ENCODE measurements around the gene WWOX. TPM values are rescaled to one million over a fixed set of nuclear protein-coding genes. Genes with fewer than 3 reads are reported as not detected.

WWOX gene
- total and polyA plus RNA-seq, 2 of the 13 experiments (the other 11 are each of a cell fraction or from before 2014, with no cell fraction given) = 9.1 to 37.4 TPM

DNA sequence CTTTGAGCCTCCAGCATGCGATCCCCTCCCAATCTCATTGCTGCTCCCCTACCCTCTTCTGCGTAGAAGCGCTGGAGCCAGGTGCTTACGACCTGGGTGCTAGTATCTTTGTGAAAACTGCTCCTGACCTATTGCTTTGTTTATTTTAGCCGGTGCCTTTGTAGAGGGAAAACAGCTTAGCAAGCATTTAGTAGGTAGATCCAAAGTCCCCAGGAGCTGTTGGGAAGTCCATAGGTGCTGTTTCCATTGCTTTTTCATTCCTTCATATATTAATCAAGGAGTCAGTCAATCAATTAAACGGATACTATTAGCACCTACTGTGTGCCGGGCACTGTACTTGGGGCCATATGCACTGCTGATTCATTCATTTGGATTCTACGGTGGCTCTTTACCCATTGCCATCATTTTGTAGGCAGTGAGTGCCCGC lies 497.6 kb downstream of the WWOX start (continued):
- TF ChIP-seq GATAD1 (CRISPR knock-in tag; IDR thresholded peaks at IDR 0.05) = 0 out of 2 replicates have a peak, but pooled peaks have one; percentile 31
- TF ChIP-seq PRMT3 (CRISPR knock-in tag; IDR thresholded peaks at IDR 0.05; ENCODE audit: borderline replicate concordance, low read depth) = no peak
- TF ChIP-seq ZBTB1 (CRISPR knock-in tag; IDR thresholded peaks at IDR 0.05; ENCODE audit: borderline replicate concordance) = no peak
- TF ChIP-seq, protein P1, sequence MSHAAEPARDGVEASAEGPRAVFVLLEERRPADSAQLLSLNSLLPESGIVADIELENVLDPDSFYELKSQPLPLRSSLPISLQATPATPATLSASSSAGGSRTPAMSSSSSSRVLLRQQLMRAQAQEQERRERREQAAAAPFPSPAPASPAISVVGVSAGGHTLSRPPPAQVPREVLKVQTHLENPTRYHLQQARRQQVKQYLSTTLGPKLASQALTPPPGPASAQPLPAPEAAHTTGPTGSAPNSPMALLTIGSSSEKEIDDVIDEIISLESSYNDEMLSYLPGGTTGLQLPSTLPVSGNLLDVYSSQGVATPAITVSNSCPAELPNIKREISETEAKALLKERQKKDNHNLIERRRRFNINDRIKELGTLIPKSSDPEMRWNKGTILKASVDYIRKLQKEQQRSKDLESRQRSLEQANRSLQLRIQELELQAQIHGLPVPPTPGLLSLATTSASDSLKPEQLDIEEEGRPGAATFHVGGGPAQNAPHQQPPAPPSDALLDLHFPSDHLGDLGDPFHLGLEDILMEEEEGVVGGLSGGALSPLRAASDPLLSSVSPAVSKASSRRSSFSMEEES (CRISPR knock-in tag; IDR thresholded peaks at IDR 0.05) = peak; percentile 54; the same call in 1 of the 2 replicates
- no peak for TF ChIP-seq ZNF484 (CRISPR knock-in tag; IDR thresholded peaks at IDR 0.05; ENCODE audit: borderline replicate concordance, low read depth)
- TF ChIP-seq, protein P2, sequence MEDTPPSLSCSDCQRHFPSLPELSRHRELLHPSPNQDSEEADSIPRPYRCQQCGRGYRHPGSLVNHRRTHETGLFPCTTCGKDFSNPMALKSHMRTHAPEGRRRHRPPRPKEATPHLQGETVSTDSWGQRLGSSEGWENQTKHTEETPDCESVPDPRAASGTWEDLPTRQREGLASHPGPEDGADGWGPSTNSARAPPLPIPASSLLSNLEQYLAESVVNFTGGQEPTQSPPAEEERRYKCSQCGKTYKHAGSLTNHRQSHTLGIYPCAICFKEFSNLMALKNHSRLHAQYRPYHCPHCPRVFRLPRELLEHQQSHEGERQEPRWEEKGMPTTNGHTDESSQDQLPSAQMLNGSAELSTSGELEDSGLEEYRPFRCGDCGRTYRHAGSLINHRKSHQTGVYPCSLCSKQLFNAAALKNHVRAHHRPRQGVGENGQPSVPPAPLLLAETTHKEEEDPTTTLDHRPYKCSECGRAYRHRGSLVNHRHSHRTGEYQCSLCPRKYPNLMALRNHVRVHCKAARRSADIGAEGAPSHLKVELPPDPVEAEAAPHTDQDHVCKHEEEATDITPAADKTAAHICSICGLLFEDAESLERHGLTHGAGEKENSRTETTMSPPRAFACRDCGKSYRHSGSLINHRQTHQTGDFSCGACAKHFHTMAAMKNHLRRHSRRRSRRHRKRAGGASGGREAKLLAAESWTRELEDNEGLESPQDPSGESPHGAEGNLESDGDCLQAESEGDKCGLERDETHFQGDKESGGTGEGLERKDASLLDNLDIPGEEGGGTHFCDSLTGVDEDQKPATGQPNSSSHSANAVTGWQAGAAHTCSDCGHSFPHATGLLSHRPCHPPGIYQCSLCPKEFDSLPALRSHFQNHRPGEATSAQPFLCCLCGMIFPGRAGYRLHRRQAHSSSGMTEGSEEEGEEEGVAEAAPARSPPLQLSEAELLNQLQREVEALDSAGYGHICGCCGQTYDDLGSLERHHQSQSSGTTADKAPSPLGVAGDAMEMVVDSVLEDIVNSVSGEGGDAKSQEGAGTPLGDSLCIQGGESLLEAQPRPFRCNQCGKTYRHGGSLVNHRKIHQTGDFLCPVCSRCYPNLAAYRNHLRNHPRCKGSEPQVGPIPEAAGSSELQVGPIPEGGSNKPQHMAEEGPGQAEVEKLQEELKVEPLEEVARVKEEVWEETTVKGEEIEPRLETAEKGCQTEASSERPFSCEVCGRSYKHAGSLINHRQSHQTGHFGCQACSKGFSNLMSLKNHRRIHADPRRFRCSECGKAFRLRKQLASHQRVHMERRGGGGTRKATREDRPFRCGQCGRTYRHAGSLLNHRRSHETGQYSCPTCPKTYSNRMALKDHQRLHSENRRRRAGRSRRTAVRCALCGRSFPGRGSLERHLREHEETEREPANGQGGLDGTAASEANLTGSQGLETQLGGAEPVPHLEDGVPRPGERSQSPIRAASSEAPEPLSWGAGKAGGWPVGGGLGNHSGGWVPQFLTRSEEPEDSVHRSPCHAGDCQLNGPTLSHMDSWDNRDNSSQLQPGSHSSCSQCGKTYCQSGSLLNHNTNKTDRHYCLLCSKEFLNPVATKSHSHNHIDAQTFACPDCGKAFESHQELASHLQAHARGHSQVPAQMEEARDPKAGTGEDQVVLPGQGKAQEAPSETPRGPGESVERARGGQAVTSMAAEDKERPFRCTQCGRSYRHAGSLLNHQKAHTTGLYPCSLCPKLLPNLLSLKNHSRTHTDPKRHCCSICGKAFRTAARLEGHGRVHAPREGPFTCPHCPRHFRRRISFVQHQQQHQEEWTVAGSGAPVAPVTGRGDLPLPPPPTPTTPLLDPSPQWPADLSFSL (CRISPR knock-in tag; IDR thresholded peaks at IDR 0.05) = no peak
- TF ChIP-seq SP5 (CRISPR knock-in tag; IDR thresholded peaks at IDR 0.05; ENCODE audit: borderline replicate concordance, low read depth) = peak; percentile 33; the same call in 1 of the 2 replicates
- TF ChIP-seq JUN (CRISPR knock-in tag; IDR thresholded peaks at IDR 0.05) = peak; percentile 43; the same call in 1 of the 2 replicates
- peak; percentile 24; the same call in 1 of the 2 replicates for TF ChIP-seq SOX13 (IDR thresholded peaks at IDR 0.05)
- TF ChIP-seq SOX13 (CRISPR knock-in tag; conservative IDR thresholded peaks at IDR 0.05 in 1 of 2, IDR thresholded peaks at IDR 0.05 in 1 of 2) = peak in 1 of 2 experiments; percentile 82; a peak in 2 of 4 replicates
- TF ChIP-seq, protein P3, sequence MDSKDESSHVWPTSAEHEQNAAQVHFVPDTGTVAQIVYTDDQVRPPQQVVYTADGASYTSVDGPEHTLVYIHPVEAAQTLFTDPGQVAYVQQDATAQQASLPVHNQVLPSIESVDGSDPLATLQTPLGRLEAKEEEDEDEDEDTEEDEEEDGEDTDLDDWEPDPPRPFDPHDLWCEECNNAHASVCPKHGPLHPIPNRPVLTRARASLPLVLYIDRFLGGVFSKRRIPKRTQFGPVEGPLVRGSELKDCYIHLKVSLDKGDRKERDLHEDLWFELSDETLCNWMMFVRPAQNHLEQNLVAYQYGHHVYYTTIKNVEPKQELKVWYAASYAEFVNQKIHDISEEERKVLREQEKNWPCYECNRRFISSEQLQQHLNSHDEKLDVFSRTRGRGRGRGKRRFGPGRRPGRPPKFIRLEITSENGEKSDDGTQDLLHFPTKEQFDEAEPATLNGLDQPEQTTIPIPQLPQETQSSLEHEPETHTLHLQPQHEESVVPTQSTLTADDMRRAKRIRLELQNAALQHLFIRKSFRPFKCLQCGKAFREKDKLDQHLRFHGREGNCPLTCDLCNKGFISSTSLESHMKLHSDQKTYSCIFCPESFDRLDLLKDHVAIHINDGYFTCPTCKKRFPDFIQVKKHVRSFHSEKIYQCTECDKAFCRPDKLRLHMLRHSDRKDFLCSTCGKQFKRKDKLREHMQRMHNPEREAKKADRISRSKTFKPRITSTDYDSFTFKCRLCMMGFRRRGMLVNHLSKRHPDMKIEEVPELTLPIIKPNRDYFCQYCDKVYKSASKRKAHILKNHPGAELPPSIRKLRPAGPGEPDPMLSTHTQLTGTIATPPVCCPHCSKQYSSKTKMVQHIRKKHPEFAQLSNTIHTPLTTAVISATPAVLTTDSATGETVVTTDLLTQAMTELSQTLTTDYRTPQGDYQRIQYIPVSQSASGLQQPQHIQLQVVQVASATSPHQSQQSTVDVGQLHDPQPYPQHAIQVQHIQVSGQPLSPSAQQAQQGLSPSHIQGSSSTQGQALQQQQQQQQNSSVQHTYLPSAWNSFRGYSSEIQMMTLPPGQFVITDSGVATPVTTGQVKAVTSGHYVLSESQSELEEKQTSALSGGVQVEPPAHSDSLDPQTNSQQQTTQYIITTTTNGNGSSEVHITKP (CRISPR knock-in tag; IDR thresholded peaks at IDR 0.05; ENCODE audit: low read depth) = no peak
- no peak for TF ChIP-seq ZNF660 (CRISPR knock-in tag; IDR thresholded peaks at IDR 0.05; ENCODE audit: borderline replicate concordance, low read depth)
- TF ChIP-seq STAG1 (CRISPR knock-in tag; IDR thresholded peaks at IDR 0.05) = 0 out of 2 replicates have a peak, but pooled peaks have one; percentile 17
- peak; percentile 97 for TF ChIP-seq HNF4A (CRISPR knock-in tag; IDR thresholded peaks at IDR 0.05)
- TF ChIP-seq KDM6A (CRISPR knock-in tag; IDR thresholded peaks at IDR 0.05; ENCODE audit: low read depth) = peak; percentile 92
- no peak for TF ChIP-seq ZNF329 (CRISPR knock-in tag; IDR thresholded peaks at IDR 0.05; ENCODE audit: low read depth)
- no peak for TF ChIP-seq ZNF253 (CRISPR knock-in tag; IDR thresholded peaks at IDR 0.05; ENCODE audit: borderline replicate concordance)
- TF ChIP-seq ZNF343 (CRISPR knock-in tag; IDR thresholded peaks at IDR 0.05) = no peak
- TF ChIP-seq SIX1 (CRISPR knock-in tag; IDR thresholded peaks at IDR 0.05; ENCODE audit: borderline replicate concordance) = peak; percentile 30; the same call in 1 of the 2 replicates
